Measurements from ENCODE around the gene TBC1D5.

DNA sequence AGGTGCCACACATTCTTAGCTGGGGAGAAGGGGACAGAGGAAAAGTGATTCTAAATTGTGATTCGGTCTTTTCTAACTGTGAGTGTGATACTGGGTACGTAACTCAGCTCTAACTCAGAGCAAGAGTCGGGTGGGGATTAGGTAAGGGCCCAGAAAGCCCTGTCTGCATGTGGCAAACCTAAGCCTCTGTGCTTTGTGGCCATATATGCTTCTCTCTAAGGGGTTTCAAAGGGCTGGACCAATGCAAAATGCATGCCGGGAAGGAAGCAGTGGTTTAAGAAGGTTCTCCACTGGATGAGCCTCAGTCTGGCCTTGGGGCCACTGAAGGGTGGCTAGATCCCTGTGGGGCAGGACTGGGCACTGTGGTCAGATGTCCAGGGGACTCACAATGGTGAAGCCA lies 581.8 kb downstream of the TBC1D5 start:
- no peak for TF ChIP-seq POLR2A (IDR thresholded peaks at IDR 0.05)
- TF ChIP-seq, protein P1, sequence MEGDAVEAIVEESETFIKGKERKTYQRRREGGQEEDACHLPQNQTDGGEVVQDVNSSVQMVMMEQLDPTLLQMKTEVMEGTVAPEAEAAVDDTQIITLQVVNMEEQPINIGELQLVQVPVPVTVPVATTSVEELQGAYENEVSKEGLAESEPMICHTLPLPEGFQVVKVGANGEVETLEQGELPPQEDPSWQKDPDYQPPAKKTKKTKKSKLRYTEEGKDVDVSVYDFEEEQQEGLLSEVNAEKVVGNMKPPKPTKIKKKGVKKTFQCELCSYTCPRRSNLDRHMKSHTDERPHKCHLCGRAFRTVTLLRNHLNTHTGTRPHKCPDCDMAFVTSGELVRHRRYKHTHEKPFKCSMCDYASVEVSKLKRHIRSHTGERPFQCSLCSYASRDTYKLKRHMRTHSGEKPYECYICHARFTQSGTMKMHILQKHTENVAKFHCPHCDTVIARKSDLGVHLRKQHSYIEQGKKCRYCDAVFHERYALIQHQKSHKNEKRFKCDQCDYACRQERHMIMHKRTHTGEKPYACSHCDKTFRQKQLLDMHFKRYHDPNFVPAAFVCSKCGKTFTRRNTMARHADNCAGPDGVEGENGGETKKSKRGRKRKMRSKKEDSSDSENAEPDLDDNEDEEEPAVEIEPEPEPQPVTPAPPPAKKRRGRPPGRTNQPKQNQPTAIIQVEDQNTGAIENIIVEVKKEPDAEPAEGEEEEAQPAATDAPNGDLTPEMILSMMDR (IDR thresholded peaks at IDR 0.05) = no peak
